K562 (cell line): ENCODE results near the gene TMEFF2. TPM values are rescaled to one million over a fixed set of nuclear protein-coding genes. Genes with fewer than 3 reads are reported as not detected.

Experiments used
- ATAC-seq: fragments of 200-7000 bp; cut with Tn5 transposase; 3 replicates; pipeline ENCODE4 v1.9.1; 2020; ENCODE audit warnings: moderate library complexity
- BruUV-seq: library from RNA; stranded (reverse); fragments of 400-500 nt; replicated peaks from 2 replicates; lab custom pipeline; 2021; lab: Mats Ljungman, UMichigan
- CTCF ChIA-PET: fragments of 300-600 bp; formaldehyde crosslinking; extraction: SDS; loops from one replicate; lab custom pipeline; 2021; ENCODE audit warnings: low intra/inter-chr PET ratio; lab: Yijun Ruan, JAX
- POLR2A ChIA-PET: fragments of 300-600, 350-650 bp; sonication (Branson Sonifier 250); formaldehyde crosslinking; extraction: SDS; loops from one replicate; lab custom pipeline; 2021; ENCODE audit warnings: antibody characterized with exemption, inconsistent platforms; lab: Yijun Ruan, JAX
- DNase-seq, 4 experiments: peaks; one replicate each; pipeline versions ENCODE4 v3.0.0 to v3.0.0-alpha.2; 2011 to 2018; ENCODE audit warnings: low spot score in 3 of 4, mixed read lengths in 3 of 4; ENCODE audit errors: extremely low read depth in 1 of 4
- FAIRE-seq: peaks from 2 replicates; lab custom pipeline; 2011; peaks lifted over from hg19 to GRCh38; lab: Jason Lieb, UNC
- H2AFZ ChIP-seq: 2 replicates; pipeline ENCODE4 v1.6.0; 2011; ENCODE audit warnings: low read depth, low read length, control low read depth, inconsistent platforms
- H3K27ac ChIP-seq: fragments of 200-600 bp; 3 replicates; pipeline ENCODE4 v1.8.0; 2011; ENCODE audit warnings: low read depth, mild to moderate bottlenecking, control low read depth, inconsistent platforms, low read length, moderate library complexity, mixed read lengths; ENCODE audit errors: extremely low read depth
- H3K27me3 ChIP-seq, 2 experiments: fragments of 300-600 bp in 1 of 2; 2 replicates in 1 of 2; 3 replicates in 1 of 2; pipeline versions ENCODE4 v1.6.0 to v1.8.0; 2011; ENCODE audit warnings: inconsistent platforms in 2 of 2, low read length in 2 of 2, mild to moderate bottlenecking in 1 of 2, mixed read lengths in 1 of 2, moderate library complexity in 1 of 2; ENCODE audit not compliant: control insufficient read depth in 2 of 2, insufficient read depth in 2 of 2
- H3K36me3 ChIP-seq: fragments of 300-600 bp; 3 replicates; pipeline ENCODE4 v1.8.0; 2011; ENCODE audit warnings: mild to moderate bottlenecking, low read length, inconsistent platforms; ENCODE audit not compliant: control insufficient read depth, insufficient read depth
- H3K4me1 ChIP-seq, 2 experiments: fragments of 200-600 bp in 1 of 2; replicated peaks in 1 of 2; 2 replicates in 1 of 2; 3 replicates in 1 of 2; pipeline versions ENCODE4 v1.5.1 to v1.8.0; 2011; ENCODE audit warnings: inconsistent platforms in 2 of 2, low read length in 2 of 2, mild to moderate bottlenecking in 1 of 2, mixed read lengths in 1 of 2, moderate library complexity in 1 of 2; ENCODE audit not compliant: control insufficient read depth in 2 of 2, insufficient read depth in 2 of 2
- H3K4me2 ChIP-seq: 2 replicates; pipeline ENCODE4 v1.6.1; 2011; ENCODE audit warnings: low read length, control low read depth, inconsistent platforms, mixed read lengths; ENCODE audit not compliant: insufficient read depth
- H3K4me3 ChIP-seq: fragments of 200-600 bp; sonication (generic), shearing (Covaris generic); 2 replicates; pipeline ENCODE4 v1.5.1; 2016; ENCODE audit warnings: control low read depth, inconsistent platforms
- H3K79me2 ChIP-seq: fragments of 200-600 bp; 3 replicates; pipeline ENCODE4 v1.8.0; 2011; ENCODE audit warnings: low read length, inconsistent platforms; ENCODE audit not compliant: control insufficient read depth, insufficient read depth
- H3K9ac ChIP-seq, 2 experiments: 2 replicates each; pipeline versions ENCODE4 v1.6.0 to v1.6.1; 2011; ENCODE audit warnings: low read depth in 2 of 2, low read length in 2 of 2, control low read depth in 1 of 2, inconsistent platforms in 1 of 2, mild to moderate bottlenecking in 1 of 2, mixed read lengths in 1 of 2; ENCODE audit not compliant: insufficient read depth in 1 of 2
- H3K9me1 ChIP-seq: one replicate; pipeline ENCODE4 v1.6.0; 2011; ENCODE audit warnings: inconsistent platforms, mild to moderate bottlenecking, low read length, moderate library complexity; ENCODE audit not compliant: control insufficient read depth, insufficient read depth
- H3K9me3 ChIP-seq: replicated peaks from 2 replicates; pipeline ENCODE4 v1.5.1; 2011; ENCODE audit warnings: low read depth, low read length, inconsistent platforms; ENCODE audit not compliant: control insufficient read depth, insufficient read depth
- H4K20me1 ChIP-seq: replicated peaks from 2 replicates; pipeline ENCODE4 v1.6.1; 2011; ENCODE audit warnings: low read length, inconsistent platforms, mixed read lengths; ENCODE audit not compliant: control insufficient read depth, insufficient read depth
- ARID1B ChIP-seq: fragments of 450-650 bp; IDR thresholded peaks from 2 replicates; pipeline ENCODE4 v1.6.1; 2016; ENCODE audit warnings: antibody characterized with exemption, mild to moderate bottlenecking, inconsistent platforms
- CEBPG ChIP-seq, 3 experiments: fragments of 200-800 bp in 1 of 3; sonication (Bioruptor generic) in 1 of 3; sonication (generic) in 1 of 3; formaldehyde crosslinking in 1 of 3; IDR thresholded peaks in 2 of 3; conservative IDR thresholded peaks in 1 of 3; 2 replicates each; pipeline versions ENCODE4 v1.6.1 to v1.8.0; 2016 to 2022; ENCODE audit warnings: missing compliant biosample characterization in 2 of 3, missing genetic modification characterization in 2 of 3, mild to moderate bottlenecking in 1 of 3, missing genetic modification reagents in 1 of 3
- MYBL2 ChIP-seq, 2 experiments: fragments of 450-650 bp in 1 of 2; sonication (generic) in 1 of 2; formaldehyde crosslinking in 1 of 2; IDR thresholded peaks; 2 replicates each; pipeline versions ENCODE4 v1.6.1 to v1.8.1; 2017 to 2022; ENCODE audit warnings: borderline replicate concordance in 1 of 2, inconsistent platforms in 1 of 2, low read depth in 1 of 2, mild to moderate bottlenecking in 1 of 2, missing genetic modification reagents in 1 of 2, moderate library complexity in 1 of 2
- TSHZ1 ChIP-seq: fragments of 250-450 bp; sonication (Bioruptor Pico); IDR thresholded peaks from 2 replicates; pipeline ENCODE4 v1.4.0; 2020; ENCODE audit warnings: mild to moderate bottlenecking, moderate library complexity
- ZNF586 ChIP-seq: fragments of 450-650 bp; formaldehyde crosslinking; conservative IDR thresholded peaks from 2 replicates; pipeline ENCODE4 v1.4.0; 2020; ENCODE audit warnings: mild to moderate bottlenecking, moderate library complexity
- WGBS: fragments of 100-300 bp; shearing (Covaris generic); methylation state at CpG from one replicate; pipeline ENCODE4 v1.1.6; 2016; ENCODE audit warnings: low coverage, mixed read lengths; ENCODE audit not compliant: insufficient coverage; ENCODE audit errors: missing lambda C conversion rate; 5-methylcytosine and 5-hydroxymethylcytosine counted together
- in situ Hi-C: fragments of 300-500 bp; cut with MboI; formaldehyde crosslinking; loops from 4 replicates; pipeline ENCODE4 v1.15.0; 2018; ENCODE audit warnings: inconsistent platforms, mixed read lengths
- intact Hi-C: fragments of 100-400 bp; cut with micrococcal nuclease; formaldehyde crosslinking; loops from 2 replicates; pipeline ENCODE4 v1.14.2; 2022
- polyA plus RNA-seq, 8 experiments: library from polyadenylated mRNA; depleted of rRNA in 4 of 8; stranded (reverse) in 5 of 8; unstranded in 3 of 8; fragments of >200 nt; fragmentation: Nextera tagmentation in 2 of 8; fragmentation: Illumina TruSeq in 1 of 8; extraction: Ambion mirVana in 2 of 8; extraction: Trizol in 1 of 8; gene quantifications; 2 replicates each; pipeline versions ENCODE4 v1.2.1 to v1.2.3, GENCODE V29; 2011 to 2014; ENCODE audit warnings: inconsistent platforms in 1 of 8, missing spikeins in 1 of 8
- total RNA-seq, 7 experiments: library from RNA; depleted of rRNA in 6 of 7; stranded (reverse); fragments of >200 nt in 6 of 7; fragmentation: Illumina TruSeq in 2 of 7; extraction: Trizol in 2 of 7; gene quantifications; 2 replicates each; pipeline versions ENCODE4 v1.2.1 to v1.2.3, GENCODE V29; 2011 to 2021; ENCODE audit warnings: low replicate concordance in 1 of 7
- TF ChIP-seq, protein P1 (sequence below): fragments of 450-650 bp; formaldehyde crosslinking; IDR thresholded peaks from 2 replicates; pipeline ENCODE4 v1.4.0; 2022; ENCODE audit warnings: missing genetic modification characterization

The TMEFF2 gene
- total and polyA plus RNA-seq, 9 of the 15 experiments (the other 6 are each of a cell fraction or from before 2014, with no cell fraction given) = 1.4 TPM; not detected in 8

- H3K4me2 ChIP-seq = no peak overlapping the region
These were observed 158.8 kb downstream of the TMEFF2 start for GRCh38 chr2:192035731-192036442.

More at GRCh38 chr2:192035731-192036442, 158.8 kb downstream of the TMEFF2 start:
- Histone ChIP-seq H3K9me1 (no peaks in the 10 kb centered on the region), H3K79me2 (no peaks in the 10 kb centered on the region), H3K36me3 (no peaks in the 10 kb centered on the region), H3K27ac (no peak overlapping the region), H3K27me3 (no peaks in the 10 kb centered on the region), H2AFZ (0 out of 2 replicates have a peak overlapping the region, but pooled peaks have one; percentile 40), H3K4me3 (no peak overlapping the region), H3K4me1 (no peaks in the 10 kb centered on the region), H3K9ac (no peak overlapping the region), H3K9me3 (no peaks in the 10 kb centered on the region), H4K20me1 (no peaks in the 10 kb centered on the region)
- TF ChIP-seq ARID1B = no peak
- no peak for TF ChIP-seq ZNF586 (CRISPR knock-in tag)
- TF ChIP-seq, protein P1, sequence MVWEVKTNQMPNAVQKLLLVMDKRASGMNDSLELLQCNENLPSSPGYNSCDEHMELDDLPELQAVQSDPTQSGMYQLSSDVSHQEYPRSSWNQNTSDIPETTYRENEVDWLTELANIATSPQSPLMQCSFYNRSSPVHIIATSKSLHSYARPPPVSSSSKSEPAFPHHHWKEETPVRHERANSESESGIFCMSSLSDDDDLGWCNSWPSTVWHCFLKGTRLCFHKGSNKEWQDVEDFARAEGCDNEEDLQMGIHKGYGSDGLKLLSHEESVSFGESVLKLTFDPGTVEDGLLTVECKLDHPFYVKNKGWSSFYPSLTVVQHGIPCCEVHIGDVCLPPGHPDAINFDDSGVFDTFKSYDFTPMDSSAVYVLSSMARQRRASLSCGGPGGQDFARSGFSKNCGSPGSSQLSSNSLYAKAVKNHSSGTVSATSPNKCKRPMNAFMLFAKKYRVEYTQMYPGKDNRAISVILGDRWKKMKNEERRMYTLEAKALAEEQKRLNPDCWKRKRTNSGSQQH (CRISPR knock-in tag) = no peak
- TF ChIP-seq TSHZ1 (CRISPR knock-in tag) = no peak
- TF ChIP-seq CEBPG (CRISPR knock-in tag; IDR thresholded peaks at IDR 0.05) = no peak
- TF ChIP-seq CEBPG (tag; conservative IDR thresholded peaks at IDR 0.05 in 1 of 2, IDR thresholded peaks at IDR 0.05 in 1 of 2) = no peak
- no peak for TF ChIP-seq MYBL2 (IDR thresholded peaks at IDR 0.05; ENCODE audit: low read depth)
- TF ChIP-seq MYBL2 (CRISPR knock-in tag; IDR thresholded peaks at IDR 0.05; ENCODE audit: borderline replicate concordance) = no peak
- no TSS peak for BruUV-seq
- no peak for ATAC-seq
- intact Hi-C loops (no loop called here), in situ Hi-C loops (no loop called here)
- ChIA-PET POLR2A (interaction anchor here (0.7 kb wide), 3 partner anchors 9 to 984 kb away, joined by 3 to 4 read pairs (median 4); no protein-coding TSS in a partner anchor), CTCF (no interaction called here)
- WGBS = 12% methylated on average over 3 of the region's 3 CpGs
- FAIRE-seq = no peak
- no peak for DNase-seq
